Endodermal cell (in vitro differentiated cells): ENCODE data around the gene PLXNB3. TPM values are rescaled to one million over a fixed set of nuclear protein-coding genes. Genes with fewer than 3 reads are reported as not detected.
A peak's percentile ranks its signal among the peaks of the same experiment; 100 is the strongest.

Experiments used
- DNase-seq: peaks from one replicate; pipeline ENCODE4 v3.0.0-alpha.2; 2017
- H3K27ac ChIP-seq: 2 replicates; pipeline ENCODE4 v1.5.1; 2013; ENCODE audit warnings: mild to moderate bottlenecking, low read depth, low read length, moderate library complexity
- H3K27me3 ChIP-seq: 2 replicates; pipeline ENCODE4 v1.6.1; 2013; ENCODE audit warnings: mild to moderate bottlenecking, low read length, moderate library complexity; ENCODE audit not compliant: insufficient read depth, control insufficient read depth, poor library complexity, severe bottlenecking
- H3K36me3 ChIP-seq: 2 replicates; pipeline ENCODE4 v1.7.0; 2013; ENCODE audit warnings: mild to moderate bottlenecking, low read length, moderate library complexity; ENCODE audit not compliant: control insufficient read depth, insufficient read depth
- H3K4me1 ChIP-seq: one replicate; pipeline ENCODE4 v1.7.0; 2013; ENCODE audit warnings: low read length; ENCODE audit not compliant: control insufficient read depth, insufficient read depth
- H3K4me3 ChIP-seq: 2 replicates; pipeline ENCODE4 v1.5.1; 2013; ENCODE audit warnings: mild to moderate bottlenecking, low read length, moderate library complexity
- H3K9ac ChIP-seq: 2 replicates; pipeline ENCODE4 v1.6.1; 2013; ENCODE audit warnings: mild to moderate bottlenecking, low read length, moderate library complexity; ENCODE audit not compliant: poor library complexity, severe bottlenecking; ENCODE audit errors: extremely low read depth
- H3K9me3 ChIP-seq: 2 replicates; pipeline ENCODE4 v1.6.1; 2013; ENCODE audit warnings: mild to moderate bottlenecking, low read length, moderate library complexity; ENCODE audit not compliant: control insufficient read depth
- H3K27ac Mint-ChIP-seq: 2 replicates; pipeline ENCODE4 v1.8.0; 2020; ENCODE audit warnings: mixed read lengths
- H3K27me3 Mint-ChIP-seq: 2 replicates; pipeline ENCODE4 v1.8.0; 2021; ENCODE audit warnings: mild to moderate bottlenecking, mixed read lengths; ENCODE audit not compliant: insufficient read depth
- H3K36me3 Mint-ChIP-seq: 2 replicates; pipeline ENCODE4 v1.8.0; 2020; ENCODE audit warnings: low read depth, mixed read lengths
- H3K4me1 Mint-ChIP-seq: 2 replicates; pipeline ENCODE4 v1.8.0; 2020; ENCODE audit warnings: mixed read lengths
- H3K4me3 Mint-ChIP-seq: 2 replicates; pipeline ENCODE4 v1.8.0; 2020; ENCODE audit warnings: mild to moderate bottlenecking, moderate library complexity, mixed read lengths
- H3K9me3 Mint-ChIP-seq: 2 replicates; pipeline ENCODE4 v1.8.0; 2020; ENCODE audit warnings: mild to moderate bottlenecking, mixed read lengths
- CTCF ChIP-seq: fragments of 200-600 bp; sonication (generic); conservative IDR thresholded peaks from 2 replicates; pipeline ENCODE4 v1.5.0; 2021; ENCODE audit warnings: antibody characterized with exemption, mild to moderate bottlenecking
- WGBS, 2 experiments: methylation state at CpG; one replicate each; pipeline versions ENCODE4 v1.1.5 to v1.1.7; 2013; ENCODE audit warnings: missing lambda C conversion rate in 2 of 2, mixed read lengths in 1 of 2; ENCODE audit not compliant: insufficient coverage in 1 of 2, insufficient read length in 1 of 2; 5-methylcytosine and 5-hydroxymethylcytosine counted together
- total RNA-seq, 2 donors: library from RNA; stranded (reverse); fragmentation: NEBNext Ultra II Directional in 1 of 2; extraction: Animal tissue kit (Norgen Biotek cat#: 25700) in 1 of 2; gene quantifications; 2 replicates in 1 of 2; 3 replicates in 1 of 2; pipeline ENCODE4 v1.2.1, GENCODE V29; 2021

The PLXNB3 gene
- total RNA-seq, 2 donors from 2014 or later: 1.1 TPM

- Mint-ChIP-seq H3K9me3 (peaks cover 67% of the 10 kb centered on the region), H3K4me3 (no peak overlapping the region), H3K27me3 (no peaks in the 10 kb centered on the region), H3K27ac (no peak overlapping the region), H3K36me3 (peaks cover 58% of the 10 kb centered on the region), H3K4me1 (peaks cover 7% of the 10 kb centered on the region)
- Histone ChIP-seq H3K9me3 (no peaks in the 10 kb centered on the region), H3K9ac (no peak overlapping the region), H3K27ac (no peak overlapping the region), H3K4me1 (no peaks in the 10 kb centered on the region), H3K36me3 (peaks cover 59% of the 10 kb centered on the region), H3K4me3 (no peak overlapping the region), H3K27me3 (no peaks in the 10 kb centered on the region)
- 96% methylated on average over 2 of the region's 2 CpGs; no CpG with 5 or more reads in 1 of the 2 experiments for WGBS, 2 experiments
- TF ChIP-seq CTCF: no peak
- DNase-seq: no peak
These were observed 44.8 kb upstream of the PLXNB3 start for GRCh38 chrX:153719238-153719637.

GRCh38 chrX:153719701-153720100, 44.3 kb upstream of the PLXNB3 start:
- H3K4me3 ChIP-seq: no peak overlapping the region
- no peak for DNase-seq
- H3K27ac Mint-ChIP-seq: no peak overlapping the region
- peaks cover 55% of the 10 kb centered on the region for H3K36me3 ChIP-seq
- H3K9me3 ChIP-seq: no peaks in the 10 kb centered on the region
- H3K27me3 Mint-ChIP-seq: no peaks in the 10 kb centered on the region
- H3K4me1 ChIP-seq: no peaks in the 10 kb centered on the region
- no peak overlapping the region for H3K27ac ChIP-seq
- H3K27me3 ChIP-seq: no peaks in the 10 kb centered on the region
- H3K4me1 Mint-ChIP-seq: peaks cover 7% of the 10 kb centered on the region
- H3K9me3 Mint-ChIP-seq: peaks cover 63% of the 10 kb centered on the region
- H3K9ac ChIP-seq: no peak overlapping the region
- TF ChIP-seq CTCF: no peak
- H3K4me3 Mint-ChIP-seq: no peak overlapping the region
- 92 to 100% methylated on average over 1 to 2 of the region's 2 CpGs for WGBS, 2 experiments
- H3K36me3 Mint-ChIP-seq: peaks cover 56% of the 10 kb centered on the region

GRCh38 chrX:153722704-153723350, 41.2 kb upstream of the PLXNB3 start:
- Mint-ChIP-seq H3K9me3 (peaks cover 57% of the 10 kb centered on the region), H3K4me1 (peaks cover 14% of the 10 kb centered on the region), H3K27me3 (no peaks in the 10 kb centered on the region), H3K27ac (peak overlapping the region; percentile 89), H3K36me3 (peaks cover 32% of the 10 kb centered on the region), H3K4me3 (peak overlapping the region; percentile 77)
- no peaks in the 10 kb centered on the region for H3K9me3 ChIP-seq
- H3K9ac ChIP-seq: peak overlapping the region; percentile 59
- no peak for TF ChIP-seq CTCF
- DNase-seq: no peak
- H3K27ac ChIP-seq: no peak overlapping the region
- 72 to 78% methylated on average over 3 to 12 of the region's 12 CpGs for WGBS, 2 experiments
- H3K4me3 ChIP-seq: peak overlapping the region; percentile 88
- H3K4me1 ChIP-seq: peaks cover 8% of the 10 kb centered on the region
- no peaks in the 10 kb centered on the region for H3K27me3 ChIP-seq
- H3K36me3 ChIP-seq: peaks cover 34% of the 10 kb centered on the region
